M059J (cell line): ENCODE data around the gene CD300C. TPM values are rescaled to one million over a fixed set of nuclear protein-coding genes. Genes with fewer than 3 reads are reported as not detected.
"Not testable (repeated sequence)": the region's sequence is repeated elsewhere in the genome, so short reads cannot be mapped to it uniquely, and the experiment has no call there.

ENCODE experiments used
- DNase-seq: peaks from one replicate; pipeline ENCODE4 v3.0.0-alpha.2; 2012; ENCODE audit warnings: low read depth
- total RNA-seq: library from RNA; depleted of rRNA; stranded (reverse); fragments of >200 nt; shearing (Covaris generic); gene quantifications from 2 replicates; pipeline ENCODE4 v1.2.3, GENCODE V29; 2014

The CD300C gene
- total RNA-seq, 1 experiment from 2014 or later, result 0.84 TPM

DNA sequence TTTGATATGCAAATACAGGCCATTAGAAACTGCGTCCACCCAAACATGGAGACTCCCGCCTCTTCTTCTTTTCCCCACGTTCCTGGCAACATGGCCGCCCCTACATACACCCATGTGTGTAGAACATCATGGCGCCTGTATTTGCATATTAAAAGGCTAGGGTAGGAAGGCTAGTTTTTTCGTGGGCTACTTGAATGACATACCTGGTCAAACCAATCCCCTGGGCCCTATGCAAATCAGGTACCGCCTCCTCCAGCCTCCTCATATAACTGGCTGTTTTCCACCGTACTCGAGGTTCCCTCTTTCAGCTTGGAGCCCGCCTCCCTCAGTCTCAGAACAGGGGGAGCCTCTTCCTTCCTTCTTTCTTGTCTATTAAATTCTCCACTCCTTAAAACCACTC, 13.8 kb downstream of the CD300C start:
- DNase-seq, result peak; percentile 63

DNA sequence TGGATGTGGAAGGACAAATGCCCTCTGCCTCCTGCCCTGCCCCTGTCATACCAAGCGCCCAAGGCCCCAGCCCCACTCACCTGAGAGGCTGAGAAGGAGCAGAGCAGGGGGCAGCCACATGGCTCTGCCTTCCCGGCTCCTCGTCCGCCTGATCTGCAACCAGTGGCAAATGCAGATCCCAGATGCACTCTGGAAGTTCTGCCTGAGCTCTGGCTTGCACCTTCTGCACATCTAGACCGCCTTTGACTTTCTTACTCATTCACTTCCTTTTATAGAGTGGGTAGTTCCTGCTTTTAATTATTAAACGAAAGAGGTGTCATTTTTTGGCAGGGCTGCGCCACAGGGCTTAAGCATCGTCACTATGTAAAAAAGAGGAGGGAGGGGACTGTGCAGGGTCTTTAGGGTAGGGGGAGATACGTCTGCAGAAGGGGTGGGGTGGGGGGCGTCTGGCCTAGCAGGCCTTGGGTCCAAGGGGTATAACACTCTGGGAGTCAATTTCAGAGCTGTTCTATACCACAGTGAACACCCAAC, 14.6 kb downstream of the CD300C start, which contains the start of gene CD300LB:
CD300LB (minus strand) TSS at position 245 of the 531 bp plus-strand sequence; CDS start at position 120, 125 bp downstream.
- DNase-seq, result no peak

DNA sequence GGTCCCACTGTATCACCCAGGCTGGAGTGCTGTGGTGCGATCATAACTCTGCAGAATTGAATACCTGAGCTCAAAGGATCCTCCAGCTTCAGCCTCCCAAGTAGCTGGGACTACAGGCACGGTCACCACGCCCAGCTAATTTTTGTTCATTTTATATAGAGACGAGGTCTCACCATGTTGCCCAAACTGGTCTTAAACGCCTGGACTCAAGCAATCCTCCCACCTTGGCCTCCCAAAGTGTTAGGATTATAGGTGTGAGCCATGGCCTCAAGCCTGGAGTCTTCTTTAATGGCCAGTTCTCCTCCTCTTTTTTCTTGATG, 15.1 kb downstream of the CD300C start:
- no peak for DNase-seq

- no peak for DNase-seq
Measured at GRCh38 chr17:74529243-74529642, 16.7 kb downstream of the CD300C start.

- no peak for DNase-seq
Measured at GRCh38 chr17:74528491-74529199, 17.3 kb downstream of the CD300C start.

DNA sequence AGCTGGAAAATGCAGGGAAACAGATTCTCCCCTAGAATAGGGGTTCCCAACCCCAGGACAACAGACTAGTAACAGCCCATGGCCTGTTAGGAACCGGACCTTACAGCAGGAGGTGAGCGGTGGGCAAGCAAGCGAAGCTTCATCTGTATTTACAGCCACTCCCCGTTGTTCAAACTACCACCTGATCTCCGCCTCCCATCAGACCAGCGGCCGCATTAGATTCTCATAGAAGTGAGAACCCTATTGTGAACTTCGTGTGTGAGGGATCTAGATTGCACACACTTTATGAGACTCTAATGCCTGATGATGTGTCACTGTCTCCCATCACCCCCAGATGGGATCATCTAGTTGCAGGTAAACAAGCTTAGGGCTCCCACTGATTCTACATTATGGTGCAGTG, 18.2 kb downstream of the CD300C start:
- no peak for DNase-seq

DNA sequence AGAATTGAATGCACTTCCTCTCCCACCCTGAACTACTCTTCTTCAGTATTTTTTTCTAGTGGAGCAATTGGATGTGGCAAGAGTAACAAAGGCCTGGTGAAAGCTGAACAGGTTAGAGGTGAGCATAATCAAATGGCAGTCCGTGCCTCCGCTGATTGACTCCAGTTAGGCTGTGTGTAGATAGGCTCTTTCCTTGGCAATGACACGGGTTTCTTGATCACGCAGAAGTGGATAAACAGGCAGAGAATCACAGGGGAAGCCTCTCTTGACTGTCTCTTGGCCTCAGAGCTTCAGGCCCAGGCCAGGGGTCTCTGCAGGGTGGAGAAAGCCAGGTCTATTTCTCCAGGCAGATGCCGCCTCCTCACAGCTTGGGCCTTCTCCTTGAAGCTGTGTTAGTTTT, 18.8 kb downstream of the CD300C start:
- DNase-seq, result no peak

GRCh38 chr17:74526681-74527080, 19.2 kb downstream of the CD300C start:
- no peak for DNase-seq

- DNase-seq, result no peak
Measured at GRCh38 chr17:74525781-74526288, 20.1 kb downstream of the CD300C start.

DNA sequence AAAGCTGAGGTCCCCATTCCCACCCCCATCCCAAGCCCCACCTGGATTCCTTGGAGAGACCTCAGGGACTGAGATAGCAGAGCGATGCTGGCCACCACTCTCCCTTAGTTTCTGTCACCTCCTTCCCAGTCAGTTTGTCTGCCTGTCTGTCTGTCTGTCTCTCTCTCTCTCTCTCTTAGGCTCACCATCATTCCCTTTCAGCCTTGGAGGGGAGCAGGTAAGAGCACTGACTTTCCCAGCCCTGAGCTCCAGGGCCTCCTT, 20.5 kb downstream of the CD300C start:
- DNase-seq, result no peak

GRCh38 chr17:74524653-74525464, 21.1 kb downstream of the CD300C start:
- DNase-seq, result no peak

DNA sequence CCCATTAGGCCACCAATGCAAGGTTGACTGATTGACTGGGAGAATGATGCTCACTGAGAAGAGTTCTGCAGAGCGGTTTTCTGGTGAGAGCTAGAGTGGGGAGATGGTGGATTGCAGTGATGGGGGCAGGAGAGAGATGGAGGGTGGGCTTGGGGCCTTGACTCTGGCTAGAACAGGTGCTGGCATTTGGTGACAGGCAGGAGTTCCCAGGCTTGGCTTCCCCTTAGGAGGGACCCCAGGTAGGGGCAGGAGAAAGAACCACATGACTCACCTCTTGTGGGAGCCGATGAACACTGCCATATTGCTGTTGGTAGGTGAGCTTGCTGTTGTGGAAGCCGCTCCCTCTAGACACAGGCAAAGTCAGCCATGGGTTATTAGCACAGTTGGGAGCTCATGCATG, 22.6 kb downstream of the CD300C start:
- DNase-seq, result no peak

- no peak for DNase-seq
Measured at GRCh38 chr17:74522381-74523105, 23.4 kb downstream of the CD300C start.

- DNase-seq, result no peak
Measured at GRCh38 chr17:74521701-74522201, 24.2 kb downstream of the CD300C start.

DNA sequence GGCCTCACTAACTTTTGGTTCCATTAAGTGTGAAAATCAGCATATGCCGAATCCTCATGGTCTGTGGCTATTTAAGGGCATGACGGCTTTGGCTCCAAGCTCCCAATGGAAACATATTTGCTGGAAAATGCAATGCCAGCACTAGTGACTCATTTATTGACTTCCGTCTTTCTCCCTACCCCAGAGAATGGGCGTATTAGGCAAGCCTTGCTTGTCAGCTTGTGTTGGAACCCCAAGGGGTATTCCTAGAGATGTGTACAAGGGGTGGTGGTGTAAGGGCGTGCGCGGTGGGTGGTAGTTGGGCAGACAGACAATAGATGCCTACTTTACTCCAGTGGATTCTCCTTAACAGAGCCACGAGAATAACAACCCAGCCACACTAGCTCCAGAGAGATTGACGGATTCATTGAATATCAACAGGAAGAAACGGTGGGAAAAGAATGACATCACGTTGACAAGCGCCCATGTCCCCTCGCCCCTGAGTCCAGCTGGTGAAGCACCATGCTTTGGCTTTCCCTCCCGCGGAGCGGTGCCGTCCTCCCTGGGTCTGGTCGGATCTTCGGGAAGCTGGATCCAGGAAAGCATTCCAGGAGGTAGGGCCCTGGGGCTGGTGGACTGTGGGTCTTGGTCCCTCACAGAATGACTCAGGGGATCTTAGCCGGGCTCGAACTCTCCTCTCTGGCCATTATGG, 25.0 kb downstream of the CD300C start:
- peak; percentile 54 for DNase-seq

GRCh38 chr17:74520016-74520434, 25.9 kb downstream of the CD300C start:
- no peak for DNase-seq

GRCh38 chr17:74518413-74518981, 27.4 kb downstream of the CD300C start:
- DNase-seq, result not testable (repeated sequence)

DNA sequence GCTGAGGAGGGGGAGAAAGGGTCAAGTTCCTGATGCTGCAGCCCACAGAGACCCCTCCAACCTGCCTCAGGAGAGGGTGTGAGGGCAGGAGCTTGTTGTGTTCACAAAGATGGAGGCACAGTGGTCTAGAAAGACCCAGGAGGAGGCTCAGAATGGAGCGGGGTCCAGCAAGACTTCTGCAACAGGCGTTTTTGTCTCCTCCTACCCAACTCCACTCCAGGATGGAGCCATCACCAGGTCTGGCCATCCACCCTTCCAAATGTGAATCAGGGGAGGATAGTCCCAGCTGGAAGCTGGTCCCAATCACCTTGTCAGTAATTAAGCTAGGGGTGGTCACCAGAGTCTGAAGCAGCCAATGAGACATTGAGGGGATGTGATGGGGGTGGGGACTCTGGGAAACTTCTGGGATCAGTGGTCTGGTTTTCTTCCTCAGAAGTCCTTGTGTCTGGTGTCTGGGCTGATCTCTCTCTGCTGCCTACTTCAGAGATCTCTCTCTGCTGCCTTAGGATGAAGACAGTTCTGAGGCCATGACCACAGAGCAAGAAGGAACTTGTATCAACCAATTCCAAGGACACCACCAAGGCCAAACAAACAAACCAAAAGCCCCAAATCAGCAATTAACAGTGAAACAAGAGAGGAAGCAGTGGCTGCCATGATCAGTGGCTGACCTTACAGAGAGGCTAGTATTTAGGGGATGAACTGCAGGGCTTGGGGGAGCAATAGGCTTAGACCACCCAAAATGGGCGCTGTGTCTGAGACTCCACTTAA, 29.2 kb downstream of the CD300C start:
- DNase-seq, result no peak

- DNase-seq, result no peak
Measured at GRCh38 chr17:74515941-74516340, 30.0 kb downstream of the CD300C start.

DNA sequence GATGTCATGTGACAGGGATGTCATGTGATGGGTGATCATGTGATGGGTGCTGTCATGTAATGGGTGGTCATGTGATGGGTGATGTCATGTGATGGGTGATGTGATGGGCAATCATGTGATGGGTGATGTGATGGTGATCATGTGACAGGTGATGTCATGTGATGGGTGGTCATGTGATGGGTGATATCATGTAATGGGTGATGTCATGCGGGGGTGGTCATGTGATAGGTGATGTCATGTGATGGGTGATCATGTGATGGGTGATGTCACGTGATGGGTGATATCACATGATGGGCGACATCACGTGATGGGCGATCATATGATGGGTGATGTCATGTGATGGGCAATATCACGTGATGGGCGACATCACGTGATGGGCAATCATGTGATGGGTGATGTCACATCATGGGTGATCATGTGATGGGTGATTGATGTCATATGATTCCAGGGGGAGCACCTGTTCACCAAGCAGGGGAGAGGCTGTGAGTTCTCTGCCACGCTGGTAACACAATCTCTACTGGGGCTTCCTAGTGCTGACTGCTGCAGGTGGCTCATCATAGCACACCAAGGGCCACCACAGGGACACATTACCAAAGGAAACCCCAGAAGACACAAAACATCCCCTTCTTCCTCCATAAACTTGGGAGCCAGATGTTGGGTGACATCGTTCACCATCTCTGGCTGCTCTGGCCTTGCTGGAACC, 31.1 kb downstream of the CD300C start:
- DNase-seq, result no peak
